ENCODE results near the gene SDS.

DNA sequence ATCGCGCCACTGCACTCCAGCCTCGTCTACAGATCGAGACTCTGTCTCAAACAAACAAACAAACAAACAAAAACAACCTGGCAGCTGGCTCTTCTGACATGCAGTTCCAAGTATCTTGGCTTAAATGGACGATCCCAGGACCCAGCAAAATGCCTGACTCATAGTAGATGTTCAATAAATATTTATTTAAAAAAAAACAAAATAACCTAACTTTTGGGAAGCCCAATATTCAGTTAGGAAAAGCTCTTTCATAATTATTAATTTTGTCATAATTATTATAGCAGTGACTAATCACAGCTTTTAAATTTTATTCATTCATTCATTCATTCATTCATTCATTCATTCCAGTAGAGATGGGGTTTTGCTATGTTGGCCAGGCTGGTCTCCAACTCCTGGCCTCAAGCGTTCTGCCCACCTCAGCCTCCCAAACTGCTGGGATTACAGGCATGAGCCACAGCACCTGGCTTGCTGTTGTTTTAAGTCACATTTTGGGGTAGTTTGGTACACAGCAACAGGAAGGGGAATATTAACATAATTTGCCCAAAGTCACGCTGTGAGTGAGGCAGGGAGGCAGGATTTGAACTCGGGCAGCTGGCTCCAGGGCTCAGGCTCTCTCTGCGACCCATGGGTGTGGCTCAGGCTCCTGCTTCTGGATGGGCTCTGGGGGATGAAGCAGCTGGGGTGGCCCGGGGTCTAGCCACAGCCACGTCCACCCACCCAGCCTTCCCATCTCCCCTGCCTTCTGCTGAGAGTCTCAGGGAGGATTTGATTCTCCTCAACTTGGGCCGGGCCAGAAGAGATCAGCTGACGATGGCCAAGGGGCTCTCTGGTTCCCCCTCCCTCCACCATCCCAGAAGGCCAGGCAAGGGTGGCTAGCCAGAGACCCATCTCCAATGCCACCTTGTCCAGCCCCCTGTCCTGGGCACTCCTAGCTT, 2.4 kb downstream of the SDS start:
- TF ChIP-seq, protein P1, sequence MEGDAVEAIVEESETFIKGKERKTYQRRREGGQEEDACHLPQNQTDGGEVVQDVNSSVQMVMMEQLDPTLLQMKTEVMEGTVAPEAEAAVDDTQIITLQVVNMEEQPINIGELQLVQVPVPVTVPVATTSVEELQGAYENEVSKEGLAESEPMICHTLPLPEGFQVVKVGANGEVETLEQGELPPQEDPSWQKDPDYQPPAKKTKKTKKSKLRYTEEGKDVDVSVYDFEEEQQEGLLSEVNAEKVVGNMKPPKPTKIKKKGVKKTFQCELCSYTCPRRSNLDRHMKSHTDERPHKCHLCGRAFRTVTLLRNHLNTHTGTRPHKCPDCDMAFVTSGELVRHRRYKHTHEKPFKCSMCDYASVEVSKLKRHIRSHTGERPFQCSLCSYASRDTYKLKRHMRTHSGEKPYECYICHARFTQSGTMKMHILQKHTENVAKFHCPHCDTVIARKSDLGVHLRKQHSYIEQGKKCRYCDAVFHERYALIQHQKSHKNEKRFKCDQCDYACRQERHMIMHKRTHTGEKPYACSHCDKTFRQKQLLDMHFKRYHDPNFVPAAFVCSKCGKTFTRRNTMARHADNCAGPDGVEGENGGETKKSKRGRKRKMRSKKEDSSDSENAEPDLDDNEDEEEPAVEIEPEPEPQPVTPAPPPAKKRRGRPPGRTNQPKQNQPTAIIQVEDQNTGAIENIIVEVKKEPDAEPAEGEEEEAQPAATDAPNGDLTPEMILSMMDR (IDR thresholded peaks at IDR 0.05): no peak
- no peak for TF ChIP-seq POLR2A (IDR thresholded peaks at IDR 0.05)
